GM18907 (cell line): Measurements from ENCODE around the gene GPATCH1.

Experiments used
- ATAC-seq: cut with Tn5 transposase; IDR thresholded peaks from one replicate; pipeline ENCODE4 v1.9.1; 2021; ENCODE audit warnings: mild to moderate bottlenecking, moderate library complexity; ENCODE audit not compliant: unreplicated experiment

GPATCH1 gene

GRCh38 chr19:33062902-33063301, 18.1 kb upstream of the GPATCH1 start:
- no peak for ATAC-seq

GRCh38 chr19:33063356-33063752, 17.6 kb upstream of the GPATCH1 start:
- no peak for ATAC-seq

GRCh38 chr19:33063753-33064457, 17.1 kb upstream of the GPATCH1 start:
- no peak for ATAC-seq

- ATAC-seq, result peak; percentile 58
These were observed 16.6 kb upstream of the GPATCH1 start for GRCh38 chr19:33064458-33064791.

GRCh38 chr19:33064792-33065550, 16.0 kb upstream of the GPATCH1 start, which contains the start of gene RHPN2:
Gene RHPN2, minus strand, starts transcription at chr19:33064888. Its CDS starts 36 bp downstream, at chr19:33064852.
- peak; percentile 79 for ATAC-seq

GRCh38 chr19:33066543-33066942, 14.4 kb upstream of the GPATCH1 start:
- ATAC-seq, result no peak

GRCh38 chr19:33067121-33067520, 13.9 kb upstream of the GPATCH1 start:
- no peak for ATAC-seq

GRCh38 chr19:33071887-33072286, 9.1 kb upstream of the GPATCH1 start:
- ATAC-seq, result no peak

- no peak for ATAC-seq
These were observed 5.5 kb upstream of the GPATCH1 start for GRCh38 chr19:33075519-33075918.

- ATAC-seq, result no peak
These were observed 4.7 kb downstream of the GPATCH1 start for GRCh38 chr19:33085570-33086128.

- ATAC-seq, result no peak
These were observed 6.0 kb downstream of the GPATCH1 start for GRCh38 chr19:33086955-33087354.

GRCh38 chr19:33089010-33089409, 8.0 kb downstream of the GPATCH1 start:
- ATAC-seq, result no peak

GRCh38 chr19:33090179-33090578, 9.2 kb downstream of the GPATCH1 start:
- ATAC-seq, result no peak

GRCh38 chr19:33093420-33094210, 12.6 kb downstream of the GPATCH1 start:
- ATAC-seq, result no peak

GRCh38 chr19:33094436-33095067, 13.6 kb downstream of the GPATCH1 start:
- ATAC-seq, result no peak

GRCh38 chr19:33096005-33096404, 15.0 kb downstream of the GPATCH1 start:
- no peak for ATAC-seq

- ATAC-seq, result no peak
These were observed 17.1 kb downstream of the GPATCH1 start for GRCh38 chr19:33098055-33098534.

GRCh38 chr19:33100894-33101644, 20.1 kb downstream of the GPATCH1 start:
- ATAC-seq, result no peak

- no peak for ATAC-seq
These were observed 21.9 kb downstream of the GPATCH1 start for GRCh38 chr19:33102893-33103292.

GRCh38 chr19:33108161-33108560, 27.2 kb downstream of the GPATCH1 start:
- ATAC-seq, result no peak
